GM12892 (cell line): ENCODE measurements around the gene ADNP. TPM values are rescaled to one million over a fixed set of nuclear protein-coding genes. Genes with fewer than 3 reads are reported as not detected.
"Not testable (repeated sequence)": the region's sequence is repeated elsewhere in the genome, so short reads cannot be mapped to it uniquely, and the experiment has no call there.

Experiments
- DNase-seq: peaks from one replicate; pipeline ENCODE4 v3.0.0; 2011; ENCODE audit not compliant: insufficient read length
- FAIRE-seq: peaks from 2 replicates; lab custom pipeline; 2011; peaks lifted over from hg19 to GRCh38; lab: Jason Lieb, UNC
- POLR2A ChIP-seq: IDR thresholded peaks from 2 replicates; pipeline ENCODE4 v1.6.1; 2011; ENCODE audit warnings: low read depth, low read length, control low read depth
- POLR2AphosphoS5 ChIP-seq: IDR thresholded peaks from 2 replicates; pipeline ENCODE4 v1.6.1; 2011; ENCODE audit warnings: low read depth, low read length, control low read depth
- TAF1 ChIP-seq: IDR thresholded peaks from 2 replicates; pipeline ENCODE4 v1.6.1; 2011; ENCODE audit warnings: low read depth, mild to moderate bottlenecking, control low read depth, low read length, borderline replicate concordance
- polyA plus RNA-seq: library from polyadenylated mRNA; unstranded; fragments of >200 nt; gene quantifications from one replicate; pipeline ENCODE4 v1.2.1, GENCODE V29; 2012; ENCODE audit warnings: missing spikeins, inconsistent platforms; ENCODE audit not compliant: missing spikeins

The ADNP gene
- polyA plus RNA-seq = 38.1 TPM

DNA sequence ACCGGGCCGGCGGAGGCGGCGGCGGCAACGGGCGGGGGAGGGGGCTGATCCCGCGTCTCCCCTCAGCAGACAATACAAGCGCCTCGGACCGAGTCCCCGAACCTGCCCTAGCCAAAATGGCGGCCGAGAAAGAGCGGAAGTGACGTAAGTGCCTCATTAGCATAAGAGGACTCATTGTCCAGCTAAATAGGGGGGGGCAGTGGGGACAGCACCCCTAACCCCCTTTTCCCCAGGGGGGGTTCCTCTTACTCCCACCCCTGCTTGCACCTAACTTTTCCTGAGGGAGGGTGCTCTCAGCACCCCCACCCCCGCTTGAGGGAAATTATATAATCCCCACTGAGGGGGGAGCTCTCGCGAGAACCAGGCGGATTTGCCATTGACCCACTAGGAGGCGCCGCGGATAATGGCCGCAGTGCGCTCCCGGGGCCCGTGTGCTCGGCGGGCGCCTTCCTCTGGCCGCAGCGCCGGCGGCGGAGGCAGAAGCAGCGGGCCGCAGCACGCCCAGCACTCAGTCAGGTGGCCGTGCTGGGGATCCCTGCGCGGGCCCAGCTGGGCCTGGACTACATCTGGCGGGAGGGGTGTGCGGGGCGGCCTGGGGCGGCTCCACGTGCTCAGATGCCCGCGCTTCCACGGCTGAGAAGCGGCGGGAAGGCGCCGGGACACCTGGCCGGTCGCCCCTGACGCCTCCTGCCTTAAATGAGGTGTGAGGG, at the start of gene ADNP:
Gene ADNP, minus strand, starts transcription at position 132 of the 710 bp plus-strand sequence. CDS start 27,441 bp downstream, outside the sequence.
- DNase-seq = peak; percentile 44
- FAIRE-seq = peak; percentile 54
- TF ChIP-seq POLR2A = peak; percentile 90
- peak; percentile 70 for TF ChIP-seq POLR2AphosphoS5
- TF ChIP-seq TAF1 = peak; percentile 94

DNA sequence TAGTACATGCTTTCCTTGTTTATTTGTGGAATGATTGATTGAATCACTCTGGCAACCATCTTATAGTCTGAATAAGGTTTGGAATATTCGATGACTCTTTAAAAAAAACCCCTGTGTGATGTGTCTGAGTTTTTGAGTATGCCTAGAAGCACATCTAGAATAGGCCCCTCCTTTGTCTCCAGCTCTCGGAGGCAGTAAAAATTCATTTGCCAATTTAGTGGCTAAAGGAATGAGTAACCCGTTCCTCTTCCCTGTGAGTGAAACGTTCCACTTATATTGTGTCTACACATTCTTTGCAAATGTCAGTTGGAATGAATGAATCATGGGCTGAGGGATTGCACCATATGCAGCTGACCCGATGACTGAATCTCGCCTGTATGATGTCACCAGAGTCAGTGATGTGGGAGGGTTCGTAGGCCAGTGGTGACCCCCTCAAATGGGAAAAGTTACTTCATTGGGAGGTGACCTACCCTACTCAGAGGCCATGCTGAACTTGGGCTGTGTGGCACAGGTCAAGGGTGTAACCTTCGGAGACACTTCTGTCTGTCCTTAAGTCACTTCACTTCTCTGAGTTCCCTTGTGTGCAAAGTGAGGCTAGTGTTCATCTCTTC, 48.9 kb upstream of the ADNP start:
- TF ChIP-seq POLR2A (no peak), TAF1 (no peak), POLR2AphosphoS5 (no peak)
- FAIRE-seq (no peak), DNase-seq (no peak)

- DNase-seq, FAIRE-seq: not testable (repeated sequence)
Measured at GRCh38 chr20:50978533-50978932, 47.3 kb upstream of the ADNP start.

- FAIRE-seq (no peak), DNase-seq (no peak)
- TF ChIP-seq POLR2AphosphoS5 (no peak), TAF1 (no peak), POLR2A (no peak)
Measured at GRCh38 chr20:50977066-50978021, 46.1 kb upstream of the ADNP start.

DNA sequence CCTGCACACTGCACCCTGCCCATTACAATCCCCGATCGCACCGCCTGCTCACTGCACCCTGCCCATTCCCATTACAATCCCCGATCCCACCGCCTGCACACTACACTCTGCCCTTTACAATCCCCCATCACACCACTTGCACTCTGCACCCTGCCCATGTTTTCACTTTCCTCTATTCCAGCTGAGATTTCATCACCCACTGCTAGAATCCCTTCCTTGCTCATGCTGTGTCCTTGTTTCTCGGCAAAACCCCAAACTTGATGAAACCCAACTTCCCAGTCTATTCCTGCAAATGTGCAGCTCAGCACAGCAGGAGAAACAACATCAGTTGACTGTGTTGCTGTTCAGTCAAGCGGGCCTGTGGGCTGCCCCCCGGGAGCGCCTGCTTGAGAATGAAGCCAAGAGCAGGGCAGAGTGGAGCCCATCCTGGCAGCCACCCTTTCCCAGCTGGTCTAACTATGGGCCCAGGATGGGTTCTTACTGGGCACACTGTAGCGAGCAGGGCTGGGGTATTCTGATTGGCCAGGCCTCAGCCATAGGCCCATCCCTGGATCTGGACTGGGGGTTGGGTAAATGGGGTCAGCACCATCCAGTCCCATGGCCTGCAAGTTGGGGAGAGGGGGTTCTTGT, 44.6 kb upstream of the ADNP start:
- no peak for TF ChIP-seq TAF1
- no peak for TF ChIP-seq POLR2A
- no peak for TF ChIP-seq POLR2AphosphoS5
- DNase-seq (no peak), FAIRE-seq (no peak)

DNA sequence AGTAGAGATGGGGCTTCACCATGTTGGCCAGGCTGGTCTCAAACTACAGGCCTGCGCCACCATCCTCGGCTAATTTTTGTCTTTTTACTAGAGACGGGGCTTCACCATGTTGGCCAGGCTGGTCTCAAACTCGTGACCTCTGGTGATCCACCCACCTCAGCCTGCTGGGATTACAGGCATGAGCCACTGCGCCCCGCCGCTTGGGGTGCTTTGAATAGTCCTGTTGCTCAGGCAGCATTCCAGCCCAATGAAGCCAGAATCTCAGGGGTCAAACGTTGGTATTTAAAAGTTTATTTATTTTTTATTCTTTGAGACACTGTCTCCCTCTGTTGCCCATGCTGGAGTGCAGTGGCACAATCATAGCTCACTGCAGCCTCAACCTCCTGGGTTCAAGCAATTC, 38.7 kb upstream of the ADNP start:
- DNase-seq = no peak
- no peak for FAIRE-seq
- TF ChIP-seq TAF1 (no peak), POLR2AphosphoS5 (no peak), POLR2A (no peak)

- DNase-seq = no peak
- no peak for FAIRE-seq
- TF ChIP-seq POLR2A (no peak), TAF1 (no peak), POLR2AphosphoS5 (no peak)
Measured at GRCh38 chr20:50969435-50969834, 38.2 kb upstream of the ADNP start.

GRCh38 chr20:50968289-50968688, 37.1 kb upstream of the ADNP start:
- DNase-seq (no peak), FAIRE-seq (no peak)
- TF ChIP-seq POLR2A = no peak
- TF ChIP-seq TAF1 = no peak
- no peak for TF ChIP-seq POLR2AphosphoS5

DNA sequence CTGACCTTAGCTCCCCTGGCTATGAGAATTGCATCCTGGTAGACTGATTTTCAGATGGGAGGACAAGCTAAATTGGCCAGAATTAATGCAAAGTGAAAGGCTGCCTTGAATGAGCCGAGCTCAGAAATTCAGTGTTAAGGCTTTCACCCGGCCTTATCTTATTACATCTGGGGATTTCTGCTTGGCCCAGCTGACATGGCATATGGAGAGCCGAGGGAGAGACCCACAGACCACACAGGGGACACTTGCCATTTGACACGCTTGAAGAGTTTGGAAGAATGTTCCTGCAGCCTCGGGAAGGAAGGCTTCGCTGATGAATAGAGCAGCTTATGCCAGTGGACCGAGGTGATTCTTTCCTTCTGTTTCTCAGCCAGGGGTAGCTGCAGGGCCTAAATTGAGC, 36.3 kb upstream of the ADNP start:
- DNase-seq (no peak), FAIRE-seq (no peak)

DNA sequence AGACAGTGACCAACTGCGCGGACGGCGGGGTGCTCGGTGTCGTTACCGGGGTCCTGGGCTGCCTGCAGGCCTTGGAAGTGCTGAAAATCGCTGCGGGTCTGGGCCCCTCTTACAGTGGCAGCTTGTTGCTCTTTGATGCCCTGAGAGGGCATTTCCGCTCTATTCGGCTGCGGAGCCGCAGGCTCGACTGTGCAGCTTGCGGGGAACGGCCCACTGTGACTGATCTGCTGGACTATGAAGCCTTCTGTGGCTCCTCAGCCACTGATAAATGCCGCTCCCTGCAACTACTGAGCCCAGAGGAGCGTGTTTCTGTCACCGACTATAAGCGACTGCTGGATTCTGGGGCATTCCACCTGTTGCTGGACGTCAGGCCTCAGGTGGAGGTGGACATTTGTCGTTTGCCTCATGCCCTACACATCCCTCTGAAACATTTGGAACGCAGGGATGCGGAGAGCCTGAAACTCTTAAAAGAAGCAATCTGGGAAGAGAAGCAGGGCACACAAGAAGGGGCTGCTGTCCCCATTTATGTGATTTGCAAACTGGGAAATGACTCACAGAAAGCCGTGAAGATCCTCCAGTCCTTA, 28.4 kb upstream of the ADNP start:
- no peak for TF ChIP-seq POLR2A
- no peak for TF ChIP-seq POLR2AphosphoS5
- TF ChIP-seq TAF1 = no peak
- FAIRE-seq (no peak), DNase-seq (no peak)

More for the DNA sequence above, 36.3 kb upstream of the ADNP start:
- TF ChIP-seq TAF1 (no peak), POLR2A (no peak), POLR2AphosphoS5 (no peak)
